T-helper 2 cell (primary cell): ENCODE measurements around the gene TEX28.
A peak's percentile ranks its signal among the peaks of the same experiment; 100 is the strongest.
"Not testable (repeated sequence)": the region's sequence is repeated elsewhere in the genome, so short reads cannot be mapped to it uniquely, and the experiment has no call there.

Experiments used
- DNase-seq, 5 experiments: peaks; one replicate each; pipeline versions ENCODE4 v3.0.0 to v3.0.0-alpha.2; 2012 to 2022
- total RNA-seq, 2 donors: gene quantifications; one replicate each; lab custom pipeline; 2026; lab: John Stamatoyannopoulos, UW

Gene TEX28
- 0 reads per million in 2 donors for total RNA-seq

- no peak for DNase-seq
Observed at GRCh38 chrX:154294791-154295574, at the start of gene TEX28. Gene TEX28 (minus strand): TSS chrX:154295124. CDS start chrX:154292117, 3,007 bp downstream.

DNA sequence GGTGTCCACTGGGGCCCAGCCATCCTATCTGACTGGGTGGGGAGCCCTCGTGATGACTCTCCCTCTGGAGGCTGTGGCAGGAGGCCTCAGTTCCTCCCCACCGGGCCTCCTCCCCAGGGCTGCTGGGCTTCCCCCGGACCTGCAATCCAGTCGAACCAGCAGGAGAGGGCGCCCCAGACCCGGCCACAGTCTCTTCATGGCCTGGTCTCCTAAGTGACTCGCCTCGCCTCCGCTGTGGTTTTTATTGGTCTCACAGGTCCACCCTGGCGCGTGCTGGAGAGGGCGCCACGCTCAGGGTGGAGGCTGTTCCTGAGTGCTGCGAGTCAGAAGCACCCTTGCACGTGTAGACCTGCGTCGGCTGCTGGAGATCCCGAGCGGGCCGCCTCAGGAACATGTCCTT, 48.7 kb upstream of the TEX28 start:
- not testable (repeated sequence) for DNase-seq

- not testable (repeated sequence) for DNase-seq
Observed at GRCh38 chrX:154343063-154343462, 48.1 kb upstream of the TEX28 start.

- not testable (repeated sequence) for DNase-seq
Observed at GRCh38 chrX:154341399-154342298, 46.7 kb upstream of the TEX28 start.

DNA sequence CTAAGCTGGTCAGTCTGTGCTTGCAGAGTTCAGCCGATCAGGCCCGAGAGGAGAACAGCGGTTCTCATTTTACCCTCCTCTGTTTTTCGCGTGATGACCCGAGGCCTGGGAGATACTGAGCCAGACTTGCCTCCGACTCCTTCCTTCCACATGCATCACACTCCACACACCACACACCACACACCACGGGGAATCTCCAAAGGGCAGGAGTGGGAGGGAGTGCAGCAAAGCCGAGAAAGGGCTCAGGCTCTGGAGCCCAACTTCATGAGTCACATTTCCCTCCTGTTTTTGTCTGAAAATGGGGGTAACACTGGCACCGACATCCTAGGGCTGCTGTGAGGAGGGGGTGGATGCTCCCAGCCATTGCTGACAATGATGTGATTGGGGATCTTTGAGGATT, 39.6 kb upstream of the TEX28 start:
- DNase-seq, result peak in 1 of 5 experiments; percentile 44

GRCh38 chrX:154333837-154334271, 38.9 kb upstream of the TEX28 start:
- no peak for DNase-seq

DNA sequence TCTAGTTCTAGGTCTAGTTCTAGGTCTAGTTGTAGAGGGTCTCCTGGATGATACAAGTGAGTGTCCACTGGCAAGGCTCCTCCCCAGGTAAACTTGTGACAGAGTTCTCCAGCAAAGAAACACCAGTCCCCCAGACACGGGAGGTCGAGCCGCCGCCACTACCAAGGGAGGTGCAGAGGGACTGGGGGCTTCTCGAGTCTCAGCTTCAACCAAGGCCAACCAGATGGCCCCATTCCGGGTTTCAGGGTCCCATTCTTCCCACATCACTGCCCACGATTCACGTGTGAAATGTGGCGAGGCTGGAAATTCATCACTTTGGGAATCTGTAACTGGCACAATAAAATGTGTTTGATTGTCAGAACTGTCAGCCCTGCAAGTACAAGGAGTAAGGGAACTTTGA, 38.2 kb upstream of the TEX28 start:
- DNase-seq, result no peak

GRCh38 chrX:154332561-154332960, 37.6 kb upstream of the TEX28 start:
- no peak for DNase-seq

- DNase-seq, result no peak
Observed at GRCh38 chrX:154329294-154329693, 34.4 kb upstream of the TEX28 start.

- no peak for DNase-seq
Observed at GRCh38 chrX:154328646-154329045, 33.7 kb upstream of the TEX28 start.

- peak in 3 of 5 experiments; percentile 33 to 82 (median 40) for DNase-seq
Observed at GRCh38 chrX:154327038-154327820, 32.3 kb upstream of the TEX28 start.

- DNase-seq, result no peak
Observed at GRCh38 chrX:154325541-154325940, 30.6 kb upstream of the TEX28 start.

DNA sequence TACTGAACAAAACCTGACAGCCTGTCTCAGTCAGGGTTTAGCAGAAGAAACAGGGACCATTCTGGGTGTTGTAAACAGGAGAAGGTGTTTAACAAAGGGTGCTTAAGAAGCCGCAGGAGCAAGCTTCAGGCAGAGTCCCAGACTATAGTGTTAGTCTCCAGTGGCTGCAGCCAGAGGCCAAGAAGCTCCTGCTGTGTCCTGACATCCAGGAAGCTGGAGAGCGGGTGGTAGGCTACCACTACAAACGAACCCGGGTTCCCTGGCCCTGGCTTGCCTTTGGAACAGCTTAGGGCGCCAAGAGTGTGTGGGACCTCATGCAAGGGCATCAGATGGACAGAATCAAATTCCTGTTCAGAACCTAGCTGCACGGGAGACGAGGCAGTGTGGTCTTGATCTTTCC, 28.6 kb upstream of the TEX28 start:
- no peak for DNase-seq

GRCh38 chrX:154322890-154323289, 28.0 kb upstream of the TEX28 start:
- DNase-seq, result no peak

DNA sequence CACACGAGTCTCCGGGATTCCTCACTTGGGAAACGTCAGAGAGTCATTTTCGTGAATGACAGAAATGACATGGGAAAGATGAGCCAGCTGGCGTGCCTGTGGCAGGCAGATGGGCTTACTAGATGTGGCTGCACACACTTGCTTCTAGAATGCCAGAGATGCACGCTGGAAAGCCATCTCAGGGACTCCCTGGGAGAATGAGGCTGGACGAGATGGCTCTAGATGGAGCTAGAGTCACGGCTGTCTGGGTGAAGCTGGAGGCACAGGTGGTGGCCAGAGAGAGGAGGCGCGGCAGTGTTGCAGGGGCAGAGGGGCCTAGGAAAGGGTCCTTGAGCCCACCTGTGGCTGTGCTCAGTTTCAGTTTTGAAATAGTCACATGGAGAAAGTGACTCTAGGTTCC, 26.7 kb upstream of the TEX28 start:
- DNase-seq, result no peak

DNA sequence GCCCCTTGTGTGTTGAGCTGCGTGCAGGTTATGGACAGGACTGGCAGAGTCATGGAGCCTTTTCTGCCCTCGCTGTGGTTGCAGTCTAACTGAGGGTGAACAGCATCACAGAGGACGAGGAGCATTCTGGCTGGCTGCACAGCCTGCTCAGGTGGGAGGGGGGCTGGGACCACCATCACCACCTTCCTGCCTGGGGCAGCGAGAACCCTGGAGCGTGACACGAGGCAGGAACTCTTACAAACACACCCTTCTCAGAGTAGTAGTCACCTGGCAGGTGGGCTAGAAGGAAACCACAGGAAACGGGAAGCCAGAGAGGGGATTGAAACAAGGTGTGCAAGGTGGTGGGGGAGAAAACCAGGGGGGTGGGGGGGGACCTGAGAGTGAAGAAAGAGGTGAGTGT, 26.2 kb upstream of the TEX28 start:
- DNase-seq, result no peak

DNA sequence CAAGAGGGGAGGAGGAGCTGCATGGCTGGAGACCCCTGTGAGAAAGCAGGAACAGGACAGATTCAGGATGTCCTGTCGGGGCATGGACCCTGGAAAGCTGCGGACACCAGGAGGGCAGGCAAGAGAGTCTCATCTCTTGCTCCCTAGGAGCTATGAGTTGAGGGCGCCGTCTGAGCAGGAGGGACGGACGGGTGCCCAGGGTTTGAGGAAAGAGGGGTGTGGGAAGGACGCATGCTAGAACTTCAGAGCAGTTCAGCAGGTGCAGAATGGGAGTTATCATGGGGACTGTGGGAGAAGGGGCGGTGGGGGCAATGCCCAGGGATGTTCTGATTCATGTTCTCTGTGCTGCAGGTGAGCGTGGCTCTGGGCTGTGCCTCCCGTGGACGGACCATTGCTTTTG, 25.5 kb upstream of the TEX28 start:
- DNase-seq, result no peak

GRCh38 chrX:154317391-154317995, 22.6 kb upstream of the TEX28 start:
- no peak for DNase-seq

DNA sequence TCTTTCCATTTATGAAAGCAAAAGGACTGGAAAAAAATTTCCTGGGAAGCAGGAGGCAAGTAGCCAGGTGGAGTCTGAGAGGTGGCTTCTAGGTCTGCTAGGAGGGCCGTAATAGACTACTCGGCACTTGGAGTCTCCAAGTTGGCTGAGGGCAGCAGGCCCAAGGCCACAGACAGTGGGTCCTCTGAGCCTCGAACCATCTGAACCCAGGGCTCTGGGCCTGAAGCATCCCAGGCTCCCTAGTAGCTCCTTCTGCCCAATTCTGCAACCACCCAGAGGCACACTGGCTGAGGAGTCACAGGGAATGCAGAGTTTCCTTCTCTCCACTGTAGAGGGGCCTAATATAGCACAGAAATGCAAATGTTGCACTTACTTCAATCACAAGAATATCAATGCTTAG, 20.5 kb upstream of the TEX28 start:
- DNase-seq, result no peak

DNA sequence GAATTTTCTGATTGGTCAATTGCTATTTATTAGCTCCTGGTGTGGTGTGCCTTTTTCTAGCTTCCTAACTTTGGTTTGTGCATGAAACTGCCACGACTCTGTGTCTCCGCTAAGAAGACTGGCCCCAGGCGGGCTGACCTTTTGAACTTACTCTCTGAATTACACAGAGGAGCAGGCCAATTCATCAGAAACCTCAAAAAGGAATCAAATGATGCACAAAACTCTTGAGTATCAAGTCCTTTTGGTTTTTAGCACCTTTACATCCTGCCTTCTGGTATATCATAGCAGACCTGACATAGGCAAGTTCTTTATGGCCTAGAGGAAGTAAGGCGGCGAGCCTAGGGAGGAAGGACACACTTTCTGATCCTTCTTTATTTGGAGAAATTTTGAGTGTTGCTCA, 18.2 kb upstream of the TEX28 start:
- DNase-seq, result peak in 2 of 5 experiments; percentile 31 to 73

- no peak for DNase-seq
Observed at GRCh38 chrX:154312116-154312515, 17.2 kb upstream of the TEX28 start.
